KMS-11 (cell line): ENCODE data around the gene RAPH1.

ENCODE experiments used
- H2AFZ ChIP-seq: fragments of 200-600 bp; sonication (generic); 2 replicates; pipeline ENCODE4 v1.6.1; 2016; ENCODE audit warnings: antibody characterized with exemption, mixed run types, low read depth
- H3K27ac ChIP-seq: fragments of 200-600 bp; sonication (generic); 2 replicates; pipeline ENCODE4 v1.6.1; 2016; ENCODE audit warnings: mild to moderate bottlenecking, mixed run types
- H3K27me3 ChIP-seq: fragments of 200-600 bp; sonication (generic); 2 replicates; pipeline ENCODE4 v1.6.1; 2017; ENCODE audit warnings: mild to moderate bottlenecking, low read depth, mixed run types, moderate library complexity; ENCODE audit not compliant: insufficient read depth
- H3K36me3 ChIP-seq: fragments of 200-600 bp; sonication (generic); 2 replicates; pipeline ENCODE4 v1.6.1; 2017; ENCODE audit warnings: mild to moderate bottlenecking, mixed run types; ENCODE audit not compliant: insufficient read depth
- H3K4me1 ChIP-seq: fragments of 200-600 bp; sonication (generic); 2 replicates; pipeline ENCODE4 v1.6.1; 2016; ENCODE audit warnings: mild to moderate bottlenecking, low read depth, mixed run types; ENCODE audit not compliant: poor library complexity, severe bottlenecking
- H3K4me2 ChIP-seq: fragments of 200-600 bp; sonication (generic); 2 replicates; pipeline ENCODE4 v1.7.0; 2016; ENCODE audit warnings: mild to moderate bottlenecking, mixed run types
- H3K4me3 ChIP-seq: fragments of 200-600 bp; sonication (generic); IDR thresholded peaks from 2 replicates; pipeline ENCODE4 v1.6.1; 2017; ENCODE audit warnings: low read depth, low read length, mixed read lengths; ENCODE audit not compliant: insufficient read depth
- H3K79me2 ChIP-seq: fragments of 200-600 bp; sonication (generic); 2 replicates; pipeline ENCODE4 v1.6.1; 2016; ENCODE audit warnings: low read depth, mixed run types; ENCODE audit not compliant: insufficient read depth
- H3K9ac ChIP-seq: fragments of 200-600 bp; sonication (generic); 2 replicates; pipeline ENCODE4 v1.6.1; 2016; ENCODE audit warnings: mild to moderate bottlenecking, mixed run types
- H4K20me1 ChIP-seq: fragments of 200-600 bp; sonication (generic); 2 replicates; pipeline ENCODE4 v1.6.1; 2016; ENCODE audit warnings: mild to moderate bottlenecking, mixed run types; ENCODE audit not compliant: insufficient read depth
- TF ChIP-seq, protein P1 (sequence below): fragments of 200-600 bp; sonication (generic); conservative IDR thresholded peaks from 2 replicates; pipeline ENCODE4 v1.6.1; 2017; ENCODE audit warnings: low read depth, mild to moderate bottlenecking, antibody characterized with exemption, low read length, moderate library complexity, mixed read lengths

RAPH1 gene

DNA sequence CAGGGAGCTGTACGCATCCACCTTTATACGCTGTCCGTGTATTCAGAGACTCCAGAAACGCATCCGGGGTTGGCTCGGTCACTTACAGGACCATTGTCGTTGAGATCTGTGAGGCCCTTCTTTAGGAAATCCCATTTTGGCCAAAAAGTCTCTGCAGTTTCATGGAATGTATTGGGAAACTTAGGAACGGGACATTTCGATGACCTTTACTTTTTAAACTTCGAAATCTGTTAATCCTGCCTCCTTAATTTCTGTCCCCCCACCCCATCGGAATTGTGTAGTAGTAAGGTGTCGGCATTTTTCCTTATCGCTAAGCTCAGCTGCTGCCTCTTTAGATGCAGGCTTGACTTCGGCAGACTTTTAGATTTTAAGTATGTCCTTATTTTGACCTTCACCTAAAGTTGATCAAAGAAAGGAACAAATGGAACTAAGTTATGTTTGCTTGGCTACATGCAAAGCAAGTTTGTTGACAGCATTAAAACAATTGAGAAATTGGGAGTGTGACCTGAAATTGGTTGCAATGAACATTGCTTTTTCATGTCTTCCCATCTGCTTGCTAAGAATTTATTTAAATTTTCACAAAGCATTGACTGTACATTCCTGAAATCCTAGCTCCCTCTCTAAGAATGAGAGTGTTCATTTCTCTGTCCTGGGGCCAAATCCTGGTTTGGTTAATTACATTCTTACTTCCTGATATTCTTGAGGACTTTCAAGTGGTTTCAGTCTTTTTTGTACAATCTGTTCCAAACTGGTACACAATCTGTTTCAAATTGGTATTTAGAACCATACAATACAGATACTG is 884 bp upstream of the RAPH1 start:
- H3K27ac ChIP-seq = no peak overlapping the region
- peaks cover 17% of the 10 kb centered on the region for H3K4me1 ChIP-seq
- H3K36me3 ChIP-seq = no peaks in the 10 kb centered on the region
- peak overlapping the region; percentile 29; the same call in 1 of the 2 replicates for H3K4me2 ChIP-seq
- TF ChIP-seq, protein P1, sequence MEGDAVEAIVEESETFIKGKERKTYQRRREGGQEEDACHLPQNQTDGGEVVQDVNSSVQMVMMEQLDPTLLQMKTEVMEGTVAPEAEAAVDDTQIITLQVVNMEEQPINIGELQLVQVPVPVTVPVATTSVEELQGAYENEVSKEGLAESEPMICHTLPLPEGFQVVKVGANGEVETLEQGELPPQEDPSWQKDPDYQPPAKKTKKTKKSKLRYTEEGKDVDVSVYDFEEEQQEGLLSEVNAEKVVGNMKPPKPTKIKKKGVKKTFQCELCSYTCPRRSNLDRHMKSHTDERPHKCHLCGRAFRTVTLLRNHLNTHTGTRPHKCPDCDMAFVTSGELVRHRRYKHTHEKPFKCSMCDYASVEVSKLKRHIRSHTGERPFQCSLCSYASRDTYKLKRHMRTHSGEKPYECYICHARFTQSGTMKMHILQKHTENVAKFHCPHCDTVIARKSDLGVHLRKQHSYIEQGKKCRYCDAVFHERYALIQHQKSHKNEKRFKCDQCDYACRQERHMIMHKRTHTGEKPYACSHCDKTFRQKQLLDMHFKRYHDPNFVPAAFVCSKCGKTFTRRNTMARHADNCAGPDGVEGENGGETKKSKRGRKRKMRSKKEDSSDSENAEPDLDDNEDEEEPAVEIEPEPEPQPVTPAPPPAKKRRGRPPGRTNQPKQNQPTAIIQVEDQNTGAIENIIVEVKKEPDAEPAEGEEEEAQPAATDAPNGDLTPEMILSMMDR = no peak
- H3K9ac ChIP-seq = no peak overlapping the region
- peak overlapping the region; percentile 65; the same call in 1 of the 2 replicates for H2AFZ ChIP-seq
- H4K20me1 ChIP-seq = no peaks in the 10 kb centered on the region
- H3K4me3 ChIP-seq = no peak overlapping the region
- no peaks in the 10 kb centered on the region for H3K79me2 ChIP-seq
- H3K27me3 ChIP-seq = peaks cover 12% of the 10 kb centered on the region; the same call in 1 of the 2 replicates

DNA sequence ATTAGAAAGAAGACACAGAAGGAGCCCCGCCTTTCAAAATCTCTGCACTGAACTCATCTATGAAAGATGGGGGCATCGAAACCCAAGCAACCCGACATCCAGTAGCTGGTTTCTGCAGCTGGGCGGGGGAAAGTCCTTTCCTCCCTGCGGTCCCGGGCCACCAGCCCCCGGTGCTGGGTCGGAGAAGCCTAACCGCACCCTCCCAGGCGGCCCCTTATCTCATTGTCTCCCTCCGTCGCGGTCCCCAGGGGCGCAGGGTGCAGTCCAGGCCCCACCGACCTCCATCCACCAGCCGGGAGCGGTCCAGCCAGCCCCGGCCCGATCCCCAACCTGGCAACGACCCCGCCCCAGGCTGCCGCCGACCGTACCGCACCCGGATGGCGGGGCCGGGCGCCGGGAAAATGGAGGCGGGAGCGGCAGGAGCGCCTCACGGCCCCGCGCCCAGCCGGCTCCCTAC is 452 bp downstream of the RAPH1 start:
- Histone ChIP-seq H3K4me3 (peak overlapping the region; percentile 38), H3K79me2 (no peaks in the 10 kb centered on the region), H4K20me1 (no peaks in the 10 kb centered on the region), H3K36me3 (no peaks in the 10 kb centered on the region), H3K9ac (peak overlapping the region; percentile 45; the same call in 1 of the 2 replicates), H2AFZ (peak overlapping the region; percentile 59; the same call in 1 of the 2 replicates), H3K27me3 (peaks cover 12% of the 10 kb centered on the region; the same call in 1 of the 2 replicates), H3K27ac (no peak overlapping the region), H3K4me2 (peak overlapping the region; percentile 36), H3K4me1 (peaks cover 17% of the 10 kb centered on the region)
- TF ChIP-seq, protein P1 = no peak

DNA sequence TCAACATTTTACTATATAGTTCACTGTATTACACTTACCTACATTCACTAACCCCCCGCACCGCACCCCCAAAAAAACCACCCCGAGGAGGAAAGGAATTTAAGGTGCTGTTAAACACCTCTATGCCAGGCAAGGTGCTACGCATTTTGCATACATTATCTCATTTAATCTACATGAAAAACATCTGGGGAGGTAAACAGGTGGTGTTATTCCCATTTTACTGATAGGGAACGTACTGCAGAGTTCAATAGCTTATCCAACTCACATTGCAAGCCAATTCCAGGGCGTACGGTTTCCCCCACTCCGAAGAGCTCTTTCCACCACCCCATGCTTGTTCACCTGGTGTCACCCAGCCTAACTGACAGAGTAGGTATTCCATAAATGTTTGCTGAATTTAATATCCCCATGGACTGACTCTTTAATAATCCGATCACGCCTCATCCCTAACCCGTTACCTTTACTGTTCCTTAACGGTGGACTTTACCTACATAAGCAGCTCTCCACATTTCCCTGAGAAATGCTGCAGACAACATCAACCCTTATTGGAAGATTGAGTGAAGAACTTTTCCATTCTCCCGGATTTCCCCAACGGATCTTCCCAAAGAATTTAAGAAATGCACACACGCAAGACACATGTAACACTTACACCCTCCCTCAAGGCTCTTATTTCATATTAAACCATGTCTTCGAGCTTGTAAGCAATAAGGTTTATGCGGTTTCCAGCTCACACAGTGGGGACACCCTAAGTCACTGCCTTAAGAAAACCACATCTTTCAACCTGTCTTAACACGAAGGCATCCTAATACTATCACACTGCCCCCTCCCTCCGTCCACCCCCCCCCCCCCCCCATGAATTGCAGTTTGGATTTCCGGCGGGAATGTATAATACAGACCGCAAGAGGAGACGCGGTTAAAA is 1.2 kb downstream of the RAPH1 start:
- Histone ChIP-seq H3K4me3 (peak overlapping the region; percentile 38), H4K20me1 (no peaks in the 10 kb centered on the region), H3K36me3 (no peaks in the 10 kb centered on the region), H2AFZ (no peak overlapping the region), H3K9ac (no peak overlapping the region), H3K4me2 (peak overlapping the region; percentile 94), H3K27me3 (peaks cover 12% of the 10 kb centered on the region; the same call in 1 of the 2 replicates), H3K27ac (no peak overlapping the region), H3K4me1 (peaks cover 17% of the 10 kb centered on the region), H3K79me2 (no peaks in the 10 kb centered on the region)
- TF ChIP-seq, protein P1 = no peak

DNA sequence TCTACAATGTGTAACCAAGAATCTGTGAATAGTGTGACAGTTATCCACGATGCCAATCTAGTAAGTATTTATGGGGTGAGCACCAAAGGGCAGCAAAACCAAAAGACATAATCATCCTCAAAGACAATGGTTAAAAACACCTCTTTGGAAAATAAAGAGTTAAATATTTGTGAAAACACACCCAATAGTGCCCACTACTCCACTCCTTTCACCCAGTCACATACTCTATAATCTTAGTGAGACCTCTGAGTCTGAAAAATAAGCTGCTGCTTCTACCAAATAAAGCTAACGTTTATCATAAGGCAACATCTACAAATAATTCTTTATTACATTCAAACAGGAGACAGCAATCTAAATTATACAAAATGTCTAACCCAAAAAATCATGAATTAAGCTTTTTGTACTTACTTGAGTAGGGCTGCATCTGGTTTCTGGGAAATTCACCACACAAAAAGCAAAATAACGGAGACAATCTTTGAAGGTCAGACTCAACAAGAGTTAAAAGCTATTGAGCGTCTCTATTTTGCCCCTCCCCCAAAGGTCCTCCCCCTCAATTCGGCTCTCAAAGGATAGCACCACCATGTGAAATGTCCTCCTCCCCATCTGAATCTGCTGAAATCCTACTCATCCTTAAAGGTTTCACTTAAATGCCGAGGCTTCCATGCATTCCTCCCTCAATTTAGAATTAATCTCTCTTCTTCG is 2.0 kb downstream of the RAPH1 start:
- Histone ChIP-seq H3K79me2 (no peaks in the 10 kb centered on the region), H3K4me1 (peaks cover 17% of the 10 kb centered on the region), H2AFZ (no peak overlapping the region), H3K9ac (no peak overlapping the region), H4K20me1 (no peaks in the 10 kb centered on the region), H3K27ac (no peak overlapping the region), H3K4me3 (no peak overlapping the region), H3K4me2 (peak overlapping the region; percentile 94; the same call in 1 of the 2 replicates), H3K36me3 (no peaks in the 10 kb centered on the region), H3K27me3 (peaks cover 12% of the 10 kb centered on the region; the same call in 1 of the 2 replicates)
- TF ChIP-seq, protein P1 = no peak
